H1 (cell line): ENCODE results near the gene PPM1L. TPM values are rescaled to one million over a fixed set of nuclear protein-coding genes. Genes with fewer than 3 reads are reported as not detected.

Experiments
- ATF2 ChIP-seq: IDR thresholded peaks from 2 replicates; pipeline ENCODE4 v1.6.1; 2012; ENCODE audit warnings: low read length, inconsistent platforms
- CBX8 ChIP-seq: fragments of 300-800, 300-1000 bp; sonication (generic); IDR thresholded peaks from 2 replicates; pipeline ENCODE4 v1.7.1; 2016; ENCODE audit warnings: low read depth, low read length, borderline replicate concordance
- CHD2 ChIP-seq: IDR thresholded peaks from 2 replicates; pipeline ENCODE4 v1.6.1; 2012; ENCODE audit warnings: low read length, improper control_type of control experiment
- GTF2F1 ChIP-seq: IDR thresholded peaks from 2 replicates; pipeline ENCODE4 v1.6.1; 2012; ENCODE audit warnings: low read depth, low read length, improper control_type of control experiment, borderline replicate concordance
- JUN ChIP-seq: IDR thresholded peaks from 2 replicates; pipeline ENCODE4 v1.6.1; 2011; ENCODE audit warnings: low read depth, mild to moderate bottlenecking, improper control_type of control experiment, low read length
- POU5F1 ChIP-seq: IDR thresholded peaks from 2 replicates; pipeline ENCODE4 v1.6.1; 2011; ENCODE audit warnings: low read depth, mild to moderate bottlenecking, low read length, moderate library complexity
- TCF12 ChIP-seq: IDR thresholded peaks from 2 replicates; pipeline ENCODE4 v1.6.1; 2011; ENCODE audit warnings: low read depth, mild to moderate bottlenecking, low read length
- polyA plus RNA-seq, 7 experiments: library from polyadenylated mRNA; depleted of rRNA in 3 of 7; stranded (reverse) in 5 of 7; unstranded in 2 of 7; fragments of >200 nt in 5 of 7; fragments of 200-250 nt in 2 of 7; gene quantifications; 1 replicate in 5 of 7; 2 replicates in 1 of 7; 4 replicates in 1 of 7; pipeline versions ENCODE4 v1.2.1 to v1.2.3, GENCODE V29; 2011 to 2013; ENCODE audit warnings: missing spikeins in 2 of 7, mixed read lengths in 2 of 7
- total RNA-seq: library from RNA; stranded (reverse); fragmentation: NEBNext Ultra II Directional; extraction: Animal tissue kit (Norgen Biotek cat#: 25700); gene quantifications from 2 replicates; pipeline ENCODE4 v1.2.1, GENCODE V29; 2021
- TF ChIP-seq, protein P1 (sequence below): fragments of 300-600 bp; sonication (generic); IDR thresholded peaks from 2 replicates; pipeline ENCODE4 v1.7.1; 2012; ENCODE audit warnings: low read length, moderate library complexity, mild to moderate bottlenecking, inconsistent platforms; ENCODE audit not compliant: insufficient replicate concordance

Gene PPM1L
- total and polyA plus RNA-seq, 2 of the 8 experiments (the other 6 are each of a cell fraction or from before 2014, with no cell fraction given) = 2.8 to 18.1 TPM

- TF ChIP-seq, protein P1, sequence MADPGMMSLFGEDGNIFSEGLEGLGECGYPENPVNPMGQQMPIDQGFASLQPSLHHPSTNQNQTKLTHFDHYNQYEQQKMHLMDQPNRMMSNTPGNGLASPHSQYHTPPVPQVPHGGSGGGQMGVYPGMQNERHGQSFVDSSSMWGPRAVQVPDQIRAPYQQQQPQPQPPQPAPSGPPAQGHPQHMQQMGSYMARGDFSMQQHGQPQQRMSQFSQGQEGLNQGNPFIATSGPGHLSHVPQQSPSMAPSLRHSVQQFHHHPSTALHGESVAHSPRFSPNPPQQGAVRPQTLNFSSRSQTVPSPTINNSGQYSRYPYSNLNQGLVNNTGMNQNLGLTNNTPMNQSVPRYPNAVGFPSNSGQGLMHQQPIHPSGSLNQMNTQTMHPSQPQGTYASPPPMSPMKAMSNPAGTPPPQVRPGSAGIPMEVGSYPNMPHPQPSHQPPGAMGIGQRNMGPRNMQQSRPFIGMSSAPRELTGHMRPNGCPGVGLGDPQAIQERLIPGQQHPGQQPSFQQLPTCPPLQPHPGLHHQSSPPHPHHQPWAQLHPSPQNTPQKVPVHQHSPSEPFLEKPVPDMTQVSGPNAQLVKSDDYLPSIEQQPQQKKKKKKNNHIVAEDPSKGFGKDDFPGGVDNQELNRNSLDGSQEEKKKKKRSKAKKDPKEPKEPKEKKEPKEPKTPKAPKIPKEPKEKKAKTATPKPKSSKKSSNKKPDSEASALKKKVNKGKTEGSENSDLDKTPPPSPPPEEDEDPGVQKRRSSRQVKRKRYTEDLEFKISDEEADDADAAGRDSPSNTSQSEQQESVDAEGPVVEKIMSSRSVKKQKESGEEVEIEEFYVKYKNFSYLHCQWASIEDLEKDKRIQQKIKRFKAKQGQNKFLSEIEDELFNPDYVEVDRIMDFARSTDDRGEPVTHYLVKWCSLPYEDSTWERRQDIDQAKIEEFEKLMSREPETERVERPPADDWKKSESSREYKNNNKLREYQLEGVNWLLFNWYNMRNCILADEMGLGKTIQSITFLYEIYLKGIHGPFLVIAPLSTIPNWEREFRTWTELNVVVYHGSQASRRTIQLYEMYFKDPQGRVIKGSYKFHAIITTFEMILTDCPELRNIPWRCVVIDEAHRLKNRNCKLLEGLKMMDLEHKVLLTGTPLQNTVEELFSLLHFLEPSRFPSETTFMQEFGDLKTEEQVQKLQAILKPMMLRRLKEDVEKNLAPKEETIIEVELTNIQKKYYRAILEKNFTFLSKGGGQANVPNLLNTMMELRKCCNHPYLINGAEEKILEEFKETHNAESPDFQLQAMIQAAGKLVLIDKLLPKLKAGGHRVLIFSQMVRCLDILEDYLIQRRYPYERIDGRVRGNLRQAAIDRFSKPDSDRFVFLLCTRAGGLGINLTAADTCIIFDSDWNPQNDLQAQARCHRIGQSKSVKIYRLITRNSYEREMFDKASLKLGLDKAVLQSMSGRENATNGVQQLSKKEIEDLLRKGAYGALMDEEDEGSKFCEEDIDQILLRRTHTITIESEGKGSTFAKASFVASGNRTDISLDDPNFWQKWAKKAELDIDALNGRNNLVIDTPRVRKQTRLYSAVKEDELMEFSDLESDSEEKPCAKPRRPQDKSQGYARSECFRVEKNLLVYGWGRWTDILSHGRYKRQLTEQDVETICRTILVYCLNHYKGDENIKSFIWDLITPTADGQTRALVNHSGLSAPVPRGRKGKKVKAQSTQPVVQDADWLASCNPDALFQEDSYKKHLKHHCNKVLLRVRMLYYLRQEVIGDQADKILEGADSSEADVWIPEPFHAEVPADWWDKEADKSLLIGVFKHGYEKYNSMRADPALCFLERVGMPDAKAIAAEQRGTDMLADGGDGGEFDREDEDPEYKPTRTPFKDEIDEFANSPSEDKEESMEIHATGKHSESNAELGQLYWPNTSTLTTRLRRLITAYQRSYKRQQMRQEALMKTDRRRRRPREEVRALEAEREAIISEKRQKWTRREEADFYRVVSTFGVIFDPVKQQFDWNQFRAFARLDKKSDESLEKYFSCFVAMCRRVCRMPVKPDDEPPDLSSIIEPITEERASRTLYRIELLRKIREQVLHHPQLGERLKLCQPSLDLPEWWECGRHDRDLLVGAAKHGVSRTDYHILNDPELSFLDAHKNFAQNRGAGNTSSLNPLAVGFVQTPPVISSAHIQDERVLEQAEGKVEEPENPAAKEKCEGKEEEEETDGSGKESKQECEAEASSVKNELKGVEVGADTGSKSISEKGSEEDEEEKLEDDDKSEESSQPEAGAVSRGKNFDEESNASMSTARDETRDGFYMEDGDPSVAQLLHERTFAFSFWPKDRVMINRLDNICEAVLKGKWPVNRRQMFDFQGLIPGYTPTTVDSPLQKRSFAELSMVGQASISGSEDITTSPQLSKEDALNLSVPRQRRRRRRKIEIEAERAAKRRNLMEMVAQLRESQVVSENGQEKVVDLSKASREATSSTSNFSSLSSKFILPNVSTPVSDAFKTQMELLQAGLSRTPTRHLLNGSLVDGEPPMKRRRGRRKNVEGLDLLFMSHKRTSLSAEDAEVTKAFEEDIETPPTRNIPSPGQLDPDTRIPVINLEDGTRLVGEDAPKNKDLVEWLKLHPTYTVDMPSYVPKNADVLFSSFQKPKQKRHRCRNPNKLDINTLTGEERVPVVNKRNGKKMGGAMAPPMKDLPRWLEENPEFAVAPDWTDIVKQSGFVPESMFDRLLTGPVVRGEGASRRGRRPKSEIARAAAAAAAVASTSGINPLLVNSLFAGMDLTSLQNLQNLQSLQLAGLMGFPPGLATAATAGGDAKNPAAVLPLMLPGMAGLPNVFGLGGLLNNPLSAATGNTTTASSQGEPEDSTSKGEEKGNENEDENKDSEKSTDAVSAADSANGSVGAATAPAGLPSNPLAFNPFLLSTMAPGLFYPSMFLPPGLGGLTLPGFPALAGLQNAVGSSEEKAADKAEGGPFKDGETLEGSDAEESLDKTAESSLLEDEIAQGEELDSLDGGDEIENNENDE = no peak
- TF ChIP-seq CBX8 (no peak), JUN (no peak), CHD2 (no peak), ATF2 (no peak), GTF2F1 (no peak), TCF12 (no peak), POU5F1 (no peak)
- TF ChIP-seq, all 59 proteins: peak for 0
Measured at GRCh38 chr3:160829486-160830009, 73.5 kb downstream of the PPM1L start (continued).
